OCI-LY1 (cell line): ENCODE measurements around the gene GRK1.

ENCODE experiments used
- H2AFZ ChIP-seq: fragments of 200-600 bp; sonication (generic), shearing (Covaris generic); 2 replicates; pipeline ENCODE4 v1.6.0; 2014; ENCODE audit warnings: antibody characterized with exemption, mild to moderate bottlenecking, low read length
- H3F3A ChIP-seq: fragments of 200-600 bp; sonication (generic), shearing (Covaris generic); 2 replicates; pipeline ENCODE4 v1.6.0; 2014; ENCODE audit warnings: mild to moderate bottlenecking, antibody characterized with exemption, low read length, moderate library complexity; ENCODE audit not compliant: insufficient read depth
- H3K27ac ChIP-seq: fragments of 200-600 bp; sonication (generic); 2 replicates; pipeline ENCODE4 v1.5.1; 2014; ENCODE audit warnings: low read length, mixed run types, mild to moderate bottlenecking, low read depth; ENCODE audit not compliant: poor library complexity, severe bottlenecking
- H3K27me3 ChIP-seq: fragments of 200-600 bp; sonication (generic); 2 replicates; pipeline ENCODE4 v1.6.0; 2014; ENCODE audit warnings: antibody characterized with exemption, mild to moderate bottlenecking, low read length, moderate library complexity; ENCODE audit not compliant: insufficient read depth
- H3K36me3 ChIP-seq: fragments of 200-600 bp; sonication (generic); 2 replicates; pipeline ENCODE4 v1.6.1; 2014; ENCODE audit warnings: mild to moderate bottlenecking, antibody characterized with exemption, low read length, moderate library complexity, mixed read lengths; ENCODE audit not compliant: insufficient read depth
- H3K4me1 ChIP-seq: fragments of 200-600 bp; sonication (generic); 2 replicates; pipeline ENCODE4 v1.5.1; 2014; ENCODE audit warnings: mild to moderate bottlenecking, low read length, moderate library complexity; ENCODE audit not compliant: insufficient read depth, severe bottlenecking
- H3K4me2 ChIP-seq: fragments of 200-600 bp; sonication (generic), shearing (Covaris generic); 2 replicates; pipeline ENCODE4 v1.6.1; 2014; ENCODE audit warnings: low read length
- H3K4me3 ChIP-seq: fragments of 200-600 bp; sonication (generic); 2 replicates; pipeline ENCODE4 v1.5.1; 2014; ENCODE audit warnings: low read length, low read depth, mild to moderate bottlenecking, mixed read lengths; ENCODE audit not compliant: poor library complexity, severe bottlenecking
- H3K79me2 ChIP-seq: fragments of 200-600 bp; shearing (Covaris generic); 2 replicates; pipeline ENCODE4 v1.6.1; 2016; ENCODE audit warnings: mixed run types, low read length, mixed read lengths; ENCODE audit not compliant: insufficient read depth
- H3K9ac ChIP-seq: fragments of 200-600 bp; sonication (generic), shearing (Covaris generic); 2 replicates; pipeline ENCODE4 v1.6.1; 2014; ENCODE audit warnings: mild to moderate bottlenecking, low read length, mixed read lengths
- H3K9me2 ChIP-seq: fragments of 200-600 bp; sonication (generic), shearing (Covaris generic); 2 replicates; pipeline ENCODE4 v1.6.1; 2014; ENCODE audit warnings: low read depth, mild to moderate bottlenecking, low read length, mixed read lengths
- H3K9me3 ChIP-seq: fragments of 200-600 bp; shearing (Covaris generic); 2 replicates; pipeline ENCODE4 v1.6.1; 2014; ENCODE audit warnings: low read length, mixed read lengths
- H4K20me1 ChIP-seq: fragments of 200-600 bp; sonication (generic), shearing (Covaris generic); 2 replicates; pipeline ENCODE4 v1.6.0; 2016; ENCODE audit warnings: mild to moderate bottlenecking, low read length; ENCODE audit not compliant: insufficient read depth
- CTCF ChIP-seq: fragments of 200-600 bp; sonication (generic), shearing (Covaris generic); IDR thresholded peaks from 2 replicates; pipeline ENCODE4 v1.5.1; 2017; ENCODE audit warnings: mild to moderate bottlenecking, antibody characterized with exemption, low read length, moderate library complexity, mixed read lengths
- EZH2 ChIP-seq: fragments of 200-600 bp; sonication (generic), shearing (Covaris generic); IDR thresholded peaks from 2 replicates; pipeline ENCODE4 v1.8.0; 2017; ENCODE audit warnings: borderline replicate concordance, mixed run types, mild to moderate bottlenecking, antibody characterized with exemption, low read length, moderate library complexity, mixed read lengths

Gene GRK1

DNA sequence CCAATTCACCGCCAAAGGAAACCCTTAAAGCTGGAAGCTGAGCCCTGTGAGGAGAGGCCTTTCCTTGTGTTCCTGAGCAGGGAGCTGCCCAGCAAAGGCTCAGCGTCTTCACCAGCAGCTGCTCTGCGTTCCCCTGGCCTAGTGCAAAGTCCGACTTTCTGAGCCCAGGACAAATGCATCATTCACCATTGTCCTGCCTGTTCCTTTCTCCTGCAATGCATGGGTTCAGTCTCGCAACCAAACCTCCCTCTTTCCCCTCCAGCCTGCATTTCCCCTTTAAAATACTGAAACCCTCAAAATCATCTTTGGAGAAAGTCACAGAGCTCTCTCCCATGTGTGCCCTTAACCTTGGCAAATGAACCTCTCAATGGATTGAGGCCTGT is 79.1 kb downstream of the GRK1 start:
- no peak for TF ChIP-seq EZH2
- no peak for TF ChIP-seq CTCF
- no peaks in the 10 kb centered on the region for H3K27me3 ChIP-seq
- no peaks in the 10 kb centered on the region for H3K9me3 ChIP-seq
- no peaks in the 10 kb centered on the region for H3K36me3 ChIP-seq
- H3K27ac ChIP-seq, result no peak overlapping the region
- no peaks in the 10 kb centered on the region for H3K4me1 ChIP-seq
- H3F3A ChIP-seq, result no peaks in the 10 kb centered on the region
- H3K4me3 ChIP-seq, result no peak overlapping the region
- no peak overlapping the region for H2AFZ ChIP-seq
- no peaks in the 10 kb centered on the region for H3K79me2 ChIP-seq
- no peak overlapping the region for H3K9ac ChIP-seq
- H3K4me2 ChIP-seq, result no peak overlapping the region
- no peaks in the 10 kb centered on the region for H4K20me1 ChIP-seq
- no peaks in the 10 kb centered on the region for H3K9me2 ChIP-seq

DNA sequence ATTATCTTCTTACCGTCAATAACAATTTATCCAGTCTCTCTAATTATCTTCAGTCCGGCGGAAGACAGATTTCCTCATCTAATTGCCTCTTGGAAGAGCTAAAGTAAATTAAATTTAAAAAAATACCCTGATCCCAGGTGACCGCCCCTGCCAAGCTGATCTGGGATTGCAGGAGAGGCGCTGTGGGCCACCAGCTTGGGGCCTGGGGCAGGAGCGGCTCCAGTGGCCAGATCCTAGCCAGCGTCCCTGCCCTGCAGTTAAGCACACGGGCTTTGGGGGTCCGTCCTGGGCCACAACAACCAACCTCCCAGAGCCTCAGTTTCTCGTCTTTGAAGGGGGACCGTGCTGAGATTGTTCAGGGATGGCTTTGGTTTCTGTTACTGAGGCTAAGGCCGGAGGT is 79.7 kb downstream of the GRK1 start:
- no peak overlapping the region for H2AFZ ChIP-seq
- no peaks in the 10 kb centered on the region for H3K9me3 ChIP-seq
- H3K4me1 ChIP-seq, result no peaks in the 10 kb centered on the region
- H3K27me3 ChIP-seq, result no peaks in the 10 kb centered on the region
- no peak overlapping the region for H3K4me2 ChIP-seq
- H3K9me2 ChIP-seq, result no peaks in the 10 kb centered on the region
- H3K36me3 ChIP-seq, result no peaks in the 10 kb centered on the region
- H3K27ac ChIP-seq, result no peak overlapping the region
- no peak overlapping the region for H3K9ac ChIP-seq
- H4K20me1 ChIP-seq, result no peaks in the 10 kb centered on the region
- no peak overlapping the region for H3K4me3 ChIP-seq
- no peaks in the 10 kb centered on the region for H3K79me2 ChIP-seq
- H3F3A ChIP-seq, result no peaks in the 10 kb centered on the region
- TF ChIP-seq EZH2, result no peak
- TF ChIP-seq CTCF, result no peak

- Histone ChIP-seq H3K4me1 (no peaks in the 10 kb centered on the region), H3K4me3 (no peak overlapping the region), H3K4me2 (no peak overlapping the region), H3K9ac (no peak overlapping the region), H3K27me3 (no peaks in the 10 kb centered on the region), H3K9me3 (no peaks in the 10 kb centered on the region), H4K20me1 (no peaks in the 10 kb centered on the region), H3K27ac (no peak overlapping the region), H3K79me2 (no peaks in the 10 kb centered on the region), H3F3A (no peaks in the 10 kb centered on the region), H3K36me3 (no peaks in the 10 kb centered on the region), H3K9me2 (no peaks in the 10 kb centered on the region), H2AFZ (no peak overlapping the region)
- TF ChIP-seq EZH2 (no peak), CTCF (no peak)
Observed at GRCh38 chr13:113747291-113747833, 80.3 kb downstream of the GRK1 start.
